NCI-H524 (cell line): ENCODE results near the gene ERCC5.

ENCODE experiments used
- DNase-seq, 2 experiments: peaks; one replicate each; lab custom pipeline; 2025; lab: John Stamatoyannopoulos, UW

ERCC5 gene

DNA sequence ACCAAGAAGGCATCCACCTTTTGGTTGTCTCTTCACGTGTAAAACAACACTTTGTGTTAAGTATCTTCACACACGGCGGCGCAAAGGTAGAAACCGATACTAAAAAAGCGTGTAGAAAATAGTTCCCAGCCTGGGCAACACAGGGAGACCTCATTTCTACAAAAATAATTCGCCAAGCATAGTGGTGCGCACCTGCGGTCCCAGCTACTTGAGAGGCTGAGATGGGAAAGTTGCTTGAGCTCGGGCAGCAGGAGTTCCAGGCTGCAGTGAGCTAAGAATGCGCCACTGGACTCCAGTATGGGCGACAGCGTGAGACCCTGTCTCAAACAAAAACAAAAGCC is 573 bp upstream of the ERCC5 start:
- DNase-seq = no peak

DNA sequence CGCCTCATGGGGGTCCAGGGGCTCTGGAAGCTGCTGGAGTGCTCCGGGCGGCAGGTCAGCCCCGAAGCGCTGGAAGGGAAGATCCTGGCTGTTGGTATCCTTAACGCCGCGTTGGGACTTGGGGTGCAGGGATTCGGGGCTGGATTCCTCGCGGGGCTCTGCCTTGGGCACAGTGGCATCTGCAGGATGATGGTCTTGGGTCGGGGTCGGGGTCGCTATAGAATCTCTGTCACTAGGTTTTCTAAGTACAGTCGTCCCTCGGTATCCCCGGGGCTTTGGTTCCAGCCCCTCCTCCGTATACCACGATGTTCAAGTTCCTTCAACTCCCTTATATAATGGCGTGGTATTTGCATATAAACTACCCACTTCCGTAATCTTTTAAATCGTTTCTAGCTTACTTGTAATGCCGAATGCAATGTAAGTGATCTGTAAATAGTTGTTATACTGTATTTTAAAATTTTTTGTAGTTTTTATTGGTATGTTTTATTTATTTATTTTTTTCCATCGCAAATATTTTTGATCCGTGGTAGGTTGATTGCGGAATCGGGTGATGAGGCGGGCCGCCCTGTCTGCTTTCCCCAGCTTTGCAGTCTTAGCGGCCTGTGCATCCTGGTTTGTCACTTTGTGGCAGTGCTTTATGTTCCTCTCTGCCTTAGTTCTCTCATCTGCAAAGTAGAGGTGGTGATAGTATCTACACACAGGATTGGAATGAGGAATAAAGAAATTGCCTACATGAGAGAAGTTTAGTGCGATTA is 606 bp downstream of the ERCC5 start:
- peak in 1 of 2 experiments; percentile 52 for DNase-seq

DNA sequence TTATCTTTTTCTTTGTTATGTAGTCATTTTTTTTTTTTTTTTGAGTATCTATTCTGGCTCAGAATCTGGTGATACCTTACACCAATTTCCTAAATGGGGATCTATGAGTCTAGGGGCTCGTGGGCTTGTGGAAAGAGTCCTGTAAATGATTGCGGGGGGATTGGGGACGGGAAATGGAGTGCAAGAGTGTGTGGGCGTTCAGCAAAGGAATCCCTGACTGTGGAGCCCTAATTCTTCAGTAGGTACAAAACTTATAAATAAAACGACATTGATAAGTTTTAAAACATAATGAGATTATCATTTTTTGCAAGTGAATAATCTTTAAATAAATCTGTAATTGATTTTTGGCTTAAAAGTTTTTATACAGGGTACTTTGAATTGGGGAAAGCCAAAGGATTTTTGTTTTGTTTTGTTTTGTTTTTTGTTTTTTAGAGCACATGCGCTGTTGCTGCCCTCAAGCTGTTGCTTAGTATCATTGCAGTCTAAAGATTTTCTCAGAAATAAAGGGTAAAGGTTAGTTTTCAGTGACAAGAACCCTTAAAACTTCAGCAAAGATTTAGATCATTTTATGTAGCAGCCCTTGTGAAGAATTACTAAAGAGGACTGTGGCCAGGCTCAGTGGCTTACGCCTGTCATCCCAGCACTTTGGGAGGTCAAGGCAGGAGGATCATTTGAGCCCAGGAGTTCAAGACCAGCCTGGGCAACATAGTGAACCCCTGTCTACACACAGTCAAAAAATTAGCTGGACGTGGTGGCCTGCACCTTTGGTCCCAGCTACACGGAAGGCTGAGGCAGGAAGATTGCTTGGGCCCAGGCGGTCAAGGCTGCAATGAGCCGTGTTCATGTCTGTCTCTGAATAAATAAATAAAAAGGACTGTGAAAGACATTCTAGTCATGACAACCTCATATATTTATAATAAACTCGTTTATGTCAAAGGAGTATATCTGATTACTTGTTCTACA is 1.7 kb downstream of the ERCC5 start:
- peak in 1 of 2 experiments; percentile 25 for DNase-seq

DNA sequence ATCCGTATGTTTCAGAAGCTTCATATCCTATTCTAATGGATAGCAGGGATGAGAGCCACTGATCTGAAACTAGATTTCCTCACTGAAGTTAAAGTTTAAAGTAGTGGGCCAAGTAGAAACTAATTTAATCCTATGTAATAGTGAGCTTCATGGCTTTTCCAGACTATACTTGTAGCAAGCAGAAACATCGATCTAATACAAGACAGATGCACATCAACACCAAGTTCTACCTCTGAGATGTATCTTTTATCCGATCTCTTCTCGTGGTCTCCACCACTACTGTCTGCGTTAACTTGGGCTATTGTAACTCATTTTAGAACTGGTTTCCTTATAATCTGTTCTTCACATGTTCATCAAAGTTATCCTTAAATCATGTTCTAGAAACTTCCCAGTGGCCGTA is 3.1 kb downstream of the ERCC5 start:
- DNase-seq = no peak

DNA sequence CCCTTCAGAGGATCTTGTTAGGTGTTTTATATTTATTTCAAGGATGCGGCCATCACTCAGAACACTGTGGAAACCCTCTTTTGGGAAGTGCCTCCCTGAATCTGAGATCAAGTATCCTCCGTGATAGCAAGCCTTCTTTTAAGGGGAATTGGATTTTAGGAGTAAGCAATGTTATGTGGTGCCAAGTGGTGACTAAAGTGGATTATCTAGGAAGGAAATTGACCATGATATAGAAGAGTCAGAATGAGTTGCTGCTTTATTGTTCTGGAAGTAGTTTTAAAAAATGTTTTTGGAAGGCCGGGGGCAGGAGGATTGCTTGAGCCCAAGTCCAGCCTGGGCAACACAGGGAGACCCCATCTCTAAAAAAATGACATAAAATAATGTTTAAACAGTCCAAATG is 6.7 kb downstream of the ERCC5 start:
- DNase-seq = no peak

DNA sequence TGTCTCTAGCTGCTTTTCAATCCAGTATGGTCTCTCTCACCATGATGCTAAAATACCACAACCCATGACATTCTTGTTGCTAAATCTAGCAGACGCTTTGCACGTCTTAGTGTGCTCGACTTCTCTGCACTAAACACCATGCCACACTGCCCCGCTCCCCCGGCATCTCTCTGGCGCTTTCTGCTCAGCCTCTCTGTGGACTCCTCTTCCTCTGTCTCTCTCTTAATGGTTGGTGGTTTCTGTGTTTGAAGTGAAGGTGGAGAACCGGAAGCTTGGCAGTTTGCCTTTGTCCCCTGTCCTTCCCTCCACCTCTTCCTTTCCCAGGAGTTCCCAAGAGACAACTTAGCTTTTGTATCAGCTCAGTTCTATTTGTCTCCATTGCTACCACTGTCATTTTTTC is 8.8 kb downstream of the ERCC5 start:
- DNase-seq = no peak

DNA sequence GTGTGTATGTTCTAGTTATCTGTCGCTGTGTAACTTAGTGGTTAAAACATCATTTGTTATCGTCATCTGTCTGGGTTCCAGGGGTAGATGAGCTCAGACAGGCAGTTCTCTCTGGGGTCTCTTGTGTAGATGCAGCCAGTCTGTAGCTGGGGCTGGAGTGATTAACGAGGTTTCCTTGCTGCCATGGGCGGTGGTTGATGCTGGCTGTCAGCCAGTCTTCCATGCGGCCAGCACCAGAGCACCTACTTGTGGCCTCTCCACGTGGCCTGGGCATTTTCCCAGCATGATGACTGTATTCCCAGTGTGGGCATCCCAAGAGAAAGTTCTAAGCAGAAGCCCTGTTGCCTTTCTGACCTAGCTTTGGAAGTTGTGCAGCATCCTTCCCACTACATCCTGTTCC is 10.7 kb downstream of the ERCC5 start:
- DNase-seq = no peak

DNA sequence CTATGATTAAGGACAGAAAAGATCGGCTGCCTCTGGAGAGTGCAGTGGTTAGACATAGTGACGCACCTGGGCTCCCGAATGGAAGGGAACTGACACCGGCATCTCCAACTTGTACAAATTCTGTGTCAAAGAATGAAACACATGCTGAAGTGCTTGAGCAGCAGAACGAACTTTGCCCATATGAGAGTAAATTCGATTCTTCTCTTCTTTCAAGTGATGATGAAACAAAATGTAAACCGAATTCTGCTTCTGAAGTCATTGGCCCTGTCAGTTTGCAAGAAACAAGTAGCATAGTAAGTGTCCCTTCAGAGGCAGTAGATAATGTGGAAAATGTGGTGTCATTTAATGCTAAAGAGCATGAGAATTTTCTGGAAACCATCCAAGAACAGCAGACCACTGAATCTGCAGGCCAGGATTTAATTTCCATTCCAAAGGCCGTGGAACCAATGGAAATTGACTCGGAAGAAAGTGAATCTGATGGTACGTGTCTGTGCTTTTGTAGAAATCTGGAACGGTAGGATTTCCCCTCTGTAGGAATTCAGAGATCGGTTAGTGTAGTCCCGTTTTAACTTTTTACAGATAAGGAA is 16.9 kb downstream of the ERCC5 start:
- no peak for DNase-seq

DNA sequence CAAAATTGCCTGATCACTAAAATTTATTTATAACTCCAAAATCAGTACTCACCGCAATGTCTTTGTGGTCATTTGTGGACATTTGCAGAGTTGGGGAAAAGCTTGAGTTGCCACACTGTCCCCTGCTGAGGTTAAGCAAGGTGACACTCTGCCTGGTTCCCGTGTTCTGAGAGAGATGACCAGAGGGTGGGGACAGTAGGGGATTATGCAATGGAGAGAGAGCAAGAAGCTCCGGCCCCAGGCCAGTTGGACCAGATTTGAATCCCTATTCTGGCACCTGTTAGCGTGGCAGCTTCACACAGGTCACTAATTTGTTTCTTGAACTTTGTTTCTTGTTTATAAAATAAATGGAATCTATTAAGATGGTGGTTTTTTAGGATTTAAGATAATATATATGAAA is 17.8 kb downstream of the ERCC5 start:
- DNase-seq = no peak

DNA sequence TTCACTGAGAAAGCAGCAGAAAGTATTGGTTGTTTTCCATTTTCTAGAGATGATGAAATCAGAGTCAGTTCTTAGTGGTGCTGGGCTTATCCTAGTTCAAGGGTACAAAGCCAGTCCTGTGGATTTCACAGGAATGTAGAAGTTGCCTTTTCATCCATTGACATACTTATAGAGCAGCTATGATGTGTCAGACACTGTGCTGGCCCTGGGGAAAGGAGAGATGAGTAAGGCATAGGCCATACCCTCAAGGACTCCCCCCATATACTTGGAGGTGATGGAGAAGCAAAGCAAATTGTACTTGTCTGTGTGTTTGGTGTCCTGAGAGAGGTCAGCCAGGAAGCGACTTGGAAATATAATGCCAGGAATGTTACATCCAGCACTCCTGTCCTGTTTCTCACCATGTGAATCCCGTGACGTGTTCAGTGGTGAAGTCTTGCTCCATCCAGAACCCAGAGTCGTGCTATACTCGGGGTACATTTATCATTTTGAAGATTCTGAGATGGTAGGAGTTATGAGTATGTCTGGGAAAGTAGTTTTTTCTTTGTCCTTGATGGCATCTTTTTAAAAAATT is 22.6 kb downstream of the ERCC5 start:
- DNase-seq = no peak

DNA sequence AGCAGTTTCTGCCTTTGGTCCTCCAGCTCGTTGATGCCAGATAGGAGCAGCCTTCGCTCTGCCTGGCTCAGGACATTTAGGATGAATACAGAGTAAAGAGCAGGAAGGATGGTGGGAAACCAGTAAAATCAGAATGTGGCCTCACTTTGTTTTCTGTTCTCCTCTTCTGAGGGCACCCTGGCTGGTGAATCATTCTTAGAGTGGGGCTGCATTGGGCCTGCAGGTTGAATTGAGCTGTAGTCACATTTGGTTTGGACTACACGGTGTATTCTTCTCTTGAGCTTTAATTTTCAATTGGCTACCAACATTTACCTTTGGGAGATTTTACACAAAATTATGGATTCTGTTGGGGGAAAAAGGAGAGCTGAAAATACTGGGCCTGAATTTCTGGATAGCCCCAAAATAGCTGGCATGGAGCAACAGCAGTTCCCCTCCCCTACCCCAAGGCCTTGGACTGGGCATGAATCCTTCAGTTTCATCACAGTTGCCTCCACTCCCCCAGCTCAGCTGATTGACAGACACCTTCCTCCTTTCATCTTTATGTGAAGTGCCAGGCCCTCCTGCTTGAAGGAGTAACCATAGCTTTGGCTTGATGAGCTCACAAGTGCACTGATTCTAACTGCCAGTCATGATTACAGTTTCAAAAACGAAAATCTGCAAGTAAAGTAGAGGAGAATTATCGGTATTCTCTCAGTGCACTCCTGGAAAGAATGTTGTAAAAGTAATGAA is 24.3 kb downstream of the ERCC5 start:
- no peak for DNase-seq

DNA sequence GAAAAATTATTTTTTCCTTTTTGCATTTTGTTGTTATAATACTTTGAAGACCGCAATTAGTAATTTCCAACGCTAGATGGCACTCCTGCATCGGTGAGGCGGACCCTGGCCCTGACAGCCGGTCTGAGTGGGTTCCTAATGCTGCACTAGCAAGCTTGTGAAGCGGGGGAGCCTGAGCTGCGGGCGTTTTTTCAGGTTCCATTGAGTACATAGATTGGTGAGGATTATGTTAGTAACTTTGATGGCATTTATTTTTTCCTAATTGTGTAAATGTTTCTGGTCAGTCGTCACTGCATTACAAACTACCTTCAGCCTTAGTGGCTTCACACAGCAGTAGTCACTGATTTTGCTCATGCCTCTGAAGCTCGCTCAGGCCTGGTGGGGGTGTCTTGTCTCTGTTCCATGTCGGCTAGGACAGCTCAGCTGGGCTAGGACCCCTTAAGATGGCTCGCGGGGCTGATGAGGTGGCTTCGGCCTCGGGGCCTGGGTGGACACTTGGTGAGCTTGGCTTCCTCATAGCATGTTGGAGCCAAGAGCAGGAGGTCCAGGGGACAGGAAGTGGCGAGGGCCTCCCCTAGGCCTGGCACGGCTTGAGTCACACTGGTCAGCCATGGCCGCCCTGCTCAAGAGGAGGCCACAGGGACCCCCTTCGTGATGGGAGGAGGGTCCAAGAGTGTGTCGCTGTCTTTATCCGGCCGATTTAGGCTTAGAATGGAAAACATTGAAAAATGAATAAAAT is 25.0 kb downstream of the ERCC5 start:
- DNase-seq = peak; percentile 13 to 51

DNA sequence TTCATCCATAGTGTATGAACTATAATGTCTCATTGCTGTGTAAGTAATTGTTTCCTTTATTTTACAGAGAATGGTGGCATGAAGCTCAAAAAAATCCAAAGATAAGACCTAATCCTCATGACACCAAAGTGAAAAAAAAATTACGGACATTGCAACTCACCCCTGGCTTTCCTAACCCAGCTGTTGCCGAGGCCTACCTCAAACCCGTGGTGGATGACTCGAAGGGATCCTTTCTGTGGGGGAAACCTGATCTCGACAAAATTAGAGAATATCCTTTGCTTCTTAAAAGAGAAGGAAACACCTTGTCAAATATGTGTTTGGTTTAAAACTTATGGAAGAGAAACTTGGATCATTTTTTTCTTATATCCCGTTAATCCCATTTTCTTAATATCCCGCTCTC is 26.3 kb downstream of the ERCC5 start:
- no peak for DNase-seq

DNA sequence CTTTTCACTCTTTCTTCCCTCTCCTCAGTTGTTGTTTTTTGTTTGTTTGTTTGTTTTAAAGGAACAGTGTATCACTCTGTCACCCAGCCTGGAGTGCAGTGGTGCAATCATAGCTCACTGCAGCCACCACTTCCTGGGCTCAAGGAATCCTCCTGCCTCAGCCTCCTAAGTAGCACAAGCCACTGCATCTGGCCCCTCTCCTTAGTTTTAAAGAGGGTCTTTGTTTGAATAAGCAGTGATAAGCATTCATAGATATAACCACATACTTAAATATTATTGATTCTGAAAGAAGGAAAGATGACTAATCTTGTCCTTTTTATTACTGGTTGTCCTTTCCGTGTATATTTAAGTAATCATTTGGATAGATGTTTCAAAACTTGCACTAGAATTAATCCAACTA is 26.7 kb downstream of the ERCC5 start:
- no peak for DNase-seq

DNA sequence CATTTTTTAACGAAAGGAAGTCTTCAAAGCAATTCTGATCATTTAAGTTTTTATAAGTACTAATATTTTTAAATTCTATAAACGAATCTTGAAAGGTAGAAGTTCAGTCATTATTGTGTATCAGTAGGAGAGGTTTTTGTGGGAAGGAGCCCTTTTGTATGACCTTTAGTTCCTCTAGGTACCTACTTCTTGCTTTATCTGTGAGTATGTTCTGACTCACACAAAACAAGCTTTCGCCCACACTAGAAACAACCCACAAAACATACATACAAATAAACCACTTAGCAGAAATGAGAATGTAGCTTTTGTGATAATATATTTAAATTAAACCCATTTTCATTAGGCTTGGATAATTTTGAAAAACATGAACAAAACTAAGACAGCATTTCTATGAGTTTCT is 27.8 kb downstream of the ERCC5 start:
- DNase-seq = no peak

DNA sequence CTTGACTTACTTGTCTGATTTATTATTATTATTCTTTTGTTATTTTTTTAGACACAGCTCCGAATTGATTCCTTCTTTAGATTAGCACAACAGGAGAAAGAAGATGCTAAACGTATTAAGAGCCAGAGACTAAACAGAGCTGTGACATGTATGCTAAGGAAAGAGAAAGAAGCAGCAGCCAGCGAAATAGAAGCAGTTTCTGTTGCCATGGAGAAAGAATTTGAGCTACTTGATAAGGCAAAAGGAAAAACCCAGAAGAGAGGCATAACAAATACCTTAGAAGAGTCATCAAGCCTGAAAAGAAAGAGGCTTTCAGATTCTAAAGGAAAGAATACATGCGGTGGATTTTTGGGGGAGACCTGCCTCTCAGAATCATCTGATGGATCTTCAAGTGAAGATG is 29.4 kb downstream of the ERCC5 start:
- no peak for DNase-seq

DNA sequence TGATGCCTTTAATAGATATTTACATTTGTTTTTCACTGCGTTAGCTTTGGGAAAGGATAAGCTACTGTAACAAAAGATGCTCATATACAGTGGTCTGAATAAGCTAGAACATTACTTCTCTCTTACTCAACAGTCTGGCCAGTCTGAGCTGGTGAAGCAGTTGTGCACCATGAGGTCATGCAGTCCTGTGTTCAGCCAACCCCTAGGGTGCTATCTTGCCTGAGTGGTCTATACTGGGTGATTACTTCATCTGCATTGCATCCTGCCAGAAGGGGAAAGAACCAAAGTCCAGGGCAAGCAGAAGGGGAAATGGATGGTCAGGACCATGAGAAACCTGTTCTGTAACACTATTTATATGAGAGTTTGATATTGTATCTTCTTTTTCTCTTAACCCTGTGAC is 31.5 kb downstream of the ERCC5 start:
- DNase-seq = no peak

DNA sequence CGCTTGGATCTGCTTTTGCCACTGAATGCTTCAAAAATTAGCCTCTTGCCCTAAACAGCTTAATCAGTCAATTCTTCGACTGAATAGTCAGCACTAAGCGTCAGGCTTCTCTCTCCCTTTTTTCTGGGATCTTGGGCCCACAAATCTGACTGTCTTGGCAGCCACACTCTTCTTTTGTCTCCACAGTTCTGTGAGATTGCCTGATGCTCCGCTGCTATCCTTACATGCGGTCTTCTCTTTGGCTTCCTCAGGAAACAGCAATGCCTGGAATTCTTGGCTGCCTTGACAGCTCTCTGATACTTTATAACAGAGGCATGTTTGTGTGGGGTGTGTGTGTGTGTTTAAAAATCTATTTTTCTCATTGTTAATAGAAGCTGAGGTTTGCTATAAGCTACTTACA is 32.6 kb downstream of the ERCC5 start:
- DNase-seq = no peak

DNA sequence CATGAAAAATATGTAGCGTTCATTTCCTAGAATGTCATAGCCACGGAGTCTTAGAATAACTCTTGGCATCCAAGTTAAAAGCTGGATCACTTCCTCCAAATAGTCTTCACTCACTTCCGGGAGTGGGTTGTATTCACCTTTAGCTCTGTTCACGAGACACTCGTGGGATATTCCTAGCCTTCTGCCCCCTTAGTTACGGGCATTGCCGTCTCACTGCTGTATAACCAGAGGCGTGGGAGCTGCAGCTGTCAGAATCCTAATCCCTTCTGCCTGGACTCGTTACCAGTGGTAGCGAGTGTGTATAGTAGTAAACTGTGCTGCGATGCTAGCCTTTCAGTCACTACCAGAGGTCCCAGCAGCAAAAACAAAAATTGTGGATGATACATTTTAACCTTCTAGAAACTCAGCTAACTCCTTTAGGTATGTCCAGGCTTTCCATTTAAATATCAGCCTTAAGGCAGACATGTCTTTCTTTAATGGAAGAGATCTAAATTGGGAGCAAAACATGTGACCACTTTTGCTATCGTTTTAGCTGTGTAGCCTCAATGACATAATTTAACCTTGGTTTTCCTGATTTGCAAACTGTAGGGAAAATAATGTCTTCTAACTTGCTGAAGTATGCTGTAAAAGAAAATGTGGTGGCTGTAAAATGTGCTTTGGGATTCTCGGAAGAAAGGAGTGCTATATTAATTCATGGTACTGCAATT is 34.1 kb downstream of the ERCC5 start:
- peak; percentile 10 to 32 for DNase-seq

DNA sequence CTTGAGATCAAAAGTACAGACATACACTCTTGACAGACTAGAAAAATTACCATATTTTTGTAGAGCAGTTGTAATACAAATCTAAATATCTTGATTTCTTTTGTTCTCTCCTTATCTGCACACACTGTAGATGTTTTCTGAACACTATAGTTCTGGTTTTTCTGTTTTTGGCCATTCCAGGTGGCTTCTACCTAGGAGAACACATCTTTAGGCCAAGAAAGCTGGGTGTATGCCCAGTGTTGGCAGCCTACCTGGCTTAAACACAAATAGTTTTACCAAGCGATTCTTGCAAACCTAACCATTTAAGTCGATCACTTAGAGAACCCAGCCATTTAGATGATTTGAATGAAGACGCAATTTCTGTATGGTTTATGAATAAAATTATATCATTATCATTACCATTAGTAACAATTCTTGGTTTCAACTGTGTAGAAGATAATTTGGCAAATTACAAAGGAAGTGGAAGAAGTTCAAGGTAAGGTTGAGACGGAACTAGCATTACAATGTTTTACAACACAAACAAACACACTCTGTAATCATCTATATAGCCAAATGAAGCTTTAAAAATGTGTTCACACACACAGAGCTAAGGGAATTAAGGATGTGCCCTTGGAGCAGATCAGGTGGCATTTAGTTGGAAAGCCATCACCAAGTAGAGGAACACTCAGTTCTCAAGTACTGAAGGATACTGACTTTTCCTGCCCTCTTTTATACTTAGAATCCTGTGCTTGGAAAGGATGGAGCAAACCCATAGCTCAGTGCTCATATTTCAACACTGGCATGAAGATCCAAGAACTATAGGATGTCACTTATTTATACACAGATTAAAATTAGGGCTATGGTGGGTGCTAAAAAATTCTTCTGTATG is 36.2 kb downstream of the ERCC5 start:
- no peak for DNase-seq
